Activated T-helper 9 cell treated with anti-CD3 and anti-CD28 coated beads, Interleukin-2, amount 50 U/mL, for 16 hours (primary cell): ENCODE results near the gene PEX10.

Experiments
- DNase-seq: peaks from one replicate; pipeline ENCODE4 v3.0.0-alpha.2; 2020; ENCODE audit warnings: low read depth

PEX10 gene

DNA sequence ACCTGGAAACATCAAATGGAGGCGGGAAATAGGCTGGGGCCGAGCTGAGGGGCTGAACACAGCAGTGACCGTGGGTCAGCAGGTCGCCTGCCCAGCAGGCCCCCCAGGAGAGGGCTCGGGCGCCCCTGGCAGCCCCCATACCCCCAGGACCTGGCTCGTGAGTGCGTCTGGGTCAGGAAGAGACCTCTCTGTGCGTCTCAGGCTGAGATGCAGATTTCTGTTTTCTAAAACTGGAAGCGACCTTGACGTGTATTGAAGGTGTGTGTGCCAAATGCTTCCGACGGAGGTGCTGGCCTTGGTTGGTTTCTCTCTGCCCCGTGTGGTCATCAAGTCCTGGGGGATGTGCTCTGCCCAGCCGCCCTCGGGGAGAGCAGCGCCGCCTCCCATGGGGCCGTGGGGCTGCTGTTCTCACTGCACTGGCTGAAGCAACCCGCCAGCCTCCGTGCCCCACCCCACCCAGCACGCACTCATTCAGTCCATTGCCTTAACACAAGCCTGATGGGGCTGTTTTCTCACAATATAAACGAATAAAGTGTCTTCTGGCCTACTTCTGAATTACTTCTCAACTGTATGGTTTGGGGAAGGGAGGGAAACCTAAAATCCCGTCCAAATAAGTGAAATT lies 7.4 kb downstream of the PEX10 start:
- DNase-seq: no peak

DNA sequence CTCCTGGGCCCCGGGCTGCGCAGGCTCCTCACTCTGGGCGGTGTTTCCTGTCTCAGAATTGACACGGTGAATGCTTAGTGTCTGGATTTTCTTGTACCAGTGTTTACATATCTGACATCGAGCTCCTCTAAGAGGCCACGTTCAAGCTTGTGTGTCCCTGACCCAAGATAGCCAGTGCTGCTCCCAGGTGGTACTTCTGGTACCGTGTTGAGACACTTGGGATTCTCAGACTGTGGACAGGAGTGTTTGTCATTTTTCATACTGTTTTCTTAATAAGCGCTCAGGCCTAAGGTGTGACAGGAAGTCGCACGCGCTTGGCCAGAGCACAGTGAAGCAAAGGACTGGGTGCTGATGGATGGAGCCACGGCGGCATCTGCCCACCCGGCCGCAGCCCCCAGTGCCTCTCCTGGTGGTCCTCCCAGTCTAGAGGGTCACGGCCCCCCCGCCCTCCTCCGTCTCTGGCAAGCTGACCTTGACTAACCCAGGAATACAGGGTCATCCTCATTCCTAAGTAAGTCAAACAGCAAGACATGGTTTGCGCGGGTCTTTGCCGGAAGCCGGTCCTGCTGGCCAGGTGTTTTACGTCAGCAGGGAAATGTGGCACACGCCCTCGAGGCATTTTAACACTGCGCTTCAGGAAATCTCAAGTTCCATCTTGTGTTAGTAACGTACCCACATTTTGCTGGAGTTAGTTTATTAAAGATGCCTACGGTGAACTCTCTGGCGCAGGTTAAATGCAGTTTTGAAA lies 8.0 kb downstream of the PEX10 start:
- no peak for DNase-seq

GRCh38 chr1:2403273-2403672 lies 9.1 kb downstream of the PEX10 start:
- no peak for DNase-seq

GRCh38 chr1:2402420-2402819 lies 9.9 kb downstream of the PEX10 start:
- no peak for DNase-seq

GRCh38 chr1:2400950-2401649 lies 11.3 kb downstream of the PEX10 start:
- no peak for DNase-seq

- DNase-seq: no peak
Measured at GRCh38 chr1:2400576-2400909, 11.8 kb downstream of the PEX10 start.

- no peak for DNase-seq
Measured at GRCh38 chr1:2399890-2400575, 12.3 kb downstream of the PEX10 start.

DNA sequence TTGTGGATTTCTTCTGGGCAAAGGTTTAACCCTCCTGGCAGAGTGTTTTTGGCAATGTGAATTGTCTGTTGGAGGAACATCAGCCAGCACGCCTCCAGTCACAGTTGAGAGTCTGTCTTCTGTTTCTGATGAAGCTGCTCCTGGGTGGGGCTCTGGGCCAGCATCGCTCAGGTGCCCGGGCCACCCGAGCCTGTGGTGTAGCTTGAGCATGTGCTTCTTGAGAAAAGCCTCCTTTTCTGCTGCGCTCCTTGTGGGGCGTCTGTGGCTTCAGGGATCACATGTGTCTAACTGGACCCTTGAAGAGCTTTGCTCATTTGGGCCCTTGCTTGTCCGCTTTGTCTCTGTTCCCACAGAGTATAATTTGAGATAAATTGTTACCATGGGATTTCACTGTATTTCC lies 13.5 kb downstream of the PEX10 start:
- no peak for DNase-seq

GRCh38 chr1:2397007-2397679 lies 15.2 kb downstream of the PEX10 start:
- no peak for DNase-seq

GRCh38 chr1:2396476-2396875 lies 15.9 kb downstream of the PEX10 start:
- no peak for DNase-seq

- no peak for DNase-seq
Measured at GRCh38 chr1:2396059-2396458, 16.3 kb downstream of the PEX10 start.

- no peak for DNase-seq
Measured at GRCh38 chr1:2395245-2395644, 17.1 kb downstream of the PEX10 start.

- no peak for DNase-seq
Measured at GRCh38 chr1:2394761-2395160, 17.6 kb downstream of the PEX10 start.

DNA sequence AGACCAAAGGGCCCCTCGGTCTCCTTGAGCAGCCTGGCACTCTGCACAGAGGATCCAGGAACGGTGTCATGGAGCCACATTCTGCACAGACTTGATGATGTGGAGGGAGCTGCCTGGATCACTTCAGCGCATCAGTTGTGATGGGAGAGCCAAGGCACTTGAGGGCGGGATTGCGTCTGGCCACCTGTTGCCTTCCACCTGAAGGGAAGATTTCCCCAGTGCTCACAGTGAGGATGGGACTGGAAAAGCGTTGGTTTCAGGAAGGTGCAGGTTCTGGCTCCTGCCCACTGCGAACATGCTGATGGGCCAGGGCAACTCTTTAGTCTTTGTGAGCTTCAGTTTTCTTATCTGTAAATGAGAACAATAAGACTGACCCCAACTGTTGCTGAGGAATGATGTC lies 18.1 kb downstream of the PEX10 start:
- DNase-seq: no peak

DNA sequence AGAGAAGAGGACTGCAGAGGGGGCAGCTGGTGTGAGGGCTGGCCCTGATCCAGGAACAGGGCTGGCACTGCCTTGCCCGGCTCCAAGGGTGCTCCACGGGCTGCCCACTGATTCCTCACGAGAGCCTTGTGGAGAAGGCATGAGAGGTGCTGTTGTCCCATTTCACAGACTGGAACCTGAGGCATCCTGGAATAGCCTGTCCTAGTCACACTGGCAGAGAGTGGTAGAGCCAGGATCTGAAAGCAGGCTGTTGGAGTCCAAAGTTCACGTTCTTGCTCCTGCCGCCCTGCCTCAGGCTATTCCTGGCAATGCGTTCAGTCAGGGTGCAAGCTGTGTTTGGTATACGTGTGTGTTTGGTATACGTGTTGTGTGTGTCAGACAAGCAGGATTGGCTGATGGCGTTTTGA lies 18.9 kb downstream of the PEX10 start:
- DNase-seq: no peak

DNA sequence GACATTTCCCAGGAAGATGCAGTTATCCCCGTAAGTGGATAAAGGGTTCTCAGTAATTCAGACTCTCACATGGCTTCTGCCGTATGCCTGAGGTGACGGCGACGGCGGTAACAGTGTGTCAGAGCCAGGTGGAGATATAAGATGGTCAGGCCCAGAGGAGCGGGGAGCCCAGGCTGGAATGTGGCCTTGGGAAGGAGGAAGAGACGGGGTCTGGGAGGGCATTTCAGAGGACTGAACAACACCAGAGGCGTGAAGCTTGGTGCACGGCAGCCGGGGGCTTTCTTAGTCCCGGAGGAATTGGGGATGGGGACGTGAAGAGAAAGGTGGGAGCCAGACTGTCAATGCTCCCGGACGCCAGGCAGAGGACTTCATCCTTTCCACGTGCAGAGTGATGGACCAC lies 19.7 kb downstream of the PEX10 start:
- no peak for DNase-seq

GRCh38 chr1:2391931-2392509 lies 20.3 kb downstream of the PEX10 start:
- no peak for DNase-seq

GRCh38 chr1:2391041-2391930 lies 21.1 kb downstream of the PEX10 start, which contains the start of the genes MORN1 and RER1:
TSS of gene MORN1 (minus strand) at chr1:2391554. CDS start at chr1:2391533, 21 bp downstream.
TSS of gene RER1 (plus strand) at chr1:2391841. CDS start at chr1:2395791, 3,950 bp downstream.
- DNase-seq: peak; percentile 99

DNA sequence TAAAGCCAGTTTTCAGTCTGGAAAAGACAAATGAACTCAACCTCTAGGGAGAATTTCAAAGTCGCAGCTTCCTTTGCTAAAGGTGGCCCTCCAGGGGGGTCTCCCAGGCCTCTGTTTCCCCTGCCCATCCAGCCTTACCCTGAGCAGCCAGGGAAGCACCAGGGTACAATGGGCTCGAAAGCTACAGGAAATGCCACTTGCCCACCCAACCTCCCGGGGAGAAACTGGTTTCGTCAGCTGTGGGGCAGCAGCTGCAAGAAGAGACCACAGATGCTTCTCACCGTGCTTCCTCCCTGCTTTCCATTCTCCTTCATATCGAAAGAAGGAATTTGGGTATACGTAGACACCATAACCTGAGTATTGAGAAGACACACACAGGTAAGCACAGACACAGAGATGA lies 22.7 kb downstream of the PEX10 start:
- no peak for DNase-seq
